Stimulated activated CD4-positive, alpha-beta T cell treated with anti-CD3 and anti-CD28 coated beads, Interleukin-1b, Interleukin-23, amount 100 ng/mL, for 4 hours (primary cell): ENCODE measurements around the gene EFNB3.

Experiments
- DNase-seq, 2 donors: peaks; one replicate each; pipeline ENCODE4 v3.0.0-alpha.2; 2020; ENCODE audit warnings: low read depth in 2 of 2

EFNB3 gene

GRCh38 chr17:7704601-7705268 lies at the start of gene EFNB3:
Gene EFNB3 (plus strand): TSS chr17:7705202. CDS start chr17:7705599, 397 bp downstream.
- peak in 1 of 2 donors; percentile 18 for DNase-seq

- DNase-seq = no peak
Observed at GRCh38 chr17:7655541-7655840, 49.5 kb upstream of the EFNB3 start.

DNA sequence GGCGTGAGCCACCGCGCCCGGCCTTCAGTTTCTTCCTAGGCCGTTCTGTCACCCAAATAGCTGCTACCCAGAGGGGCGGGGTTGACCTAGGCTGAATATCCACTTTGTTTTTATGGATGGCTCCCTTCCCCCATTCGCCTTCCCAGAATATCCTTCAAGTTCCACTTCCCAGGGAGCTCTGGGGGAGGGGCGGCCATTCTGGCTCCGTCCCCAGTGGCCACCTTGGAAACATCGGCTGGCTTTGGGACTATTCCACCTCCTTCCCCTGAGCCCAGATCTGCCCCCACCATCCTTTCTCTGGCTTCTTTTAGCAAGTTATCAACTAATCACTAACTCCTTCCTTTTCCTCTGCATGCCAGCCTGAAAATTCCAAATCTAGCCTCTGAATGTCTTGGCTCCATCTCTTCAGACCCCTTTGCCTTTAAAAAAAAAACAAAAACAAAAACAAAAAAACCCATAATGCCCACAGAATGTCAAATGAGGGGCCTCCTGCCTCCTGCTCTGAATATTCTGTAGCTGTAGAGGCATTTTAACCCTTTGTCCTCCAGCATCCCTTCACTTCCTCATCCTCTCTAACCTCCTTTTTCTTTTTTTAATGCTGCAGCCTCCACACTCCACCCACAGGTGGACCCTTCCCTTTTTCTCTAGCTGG lies 47.9 kb upstream of the EFNB3 start:
- DNase-seq = no peak

GRCh38 chr17:7667656-7668406 lies 37.2 kb upstream of the EFNB3 start:
- no peak for DNase-seq

DNA sequence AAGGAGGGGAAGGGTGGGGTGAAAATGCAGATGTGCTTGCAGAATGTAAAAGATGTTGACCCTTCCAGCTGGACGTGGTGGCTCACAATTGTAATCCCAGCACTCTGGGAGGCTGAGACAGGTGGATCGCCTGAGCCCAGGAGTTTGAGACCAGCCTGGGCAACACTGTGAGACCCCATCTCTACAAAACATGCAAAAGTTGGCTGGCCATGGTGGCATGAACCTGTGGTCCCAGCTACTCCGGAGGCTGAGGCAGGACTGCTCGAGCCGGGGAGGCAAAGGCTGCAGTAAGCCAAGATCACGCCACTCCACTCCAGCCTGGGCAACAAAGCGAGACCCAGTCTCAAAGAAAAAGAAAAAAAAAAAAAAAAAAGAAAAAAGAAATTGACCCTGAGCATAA lies 36.5 kb upstream of the EFNB3 start:
- DNase-seq = no peak

GRCh38 chr17:7673239-7673638 lies 31.8 kb upstream of the EFNB3 start:
- DNase-seq = peak in 1 of 2 donors; percentile 21

DNA sequence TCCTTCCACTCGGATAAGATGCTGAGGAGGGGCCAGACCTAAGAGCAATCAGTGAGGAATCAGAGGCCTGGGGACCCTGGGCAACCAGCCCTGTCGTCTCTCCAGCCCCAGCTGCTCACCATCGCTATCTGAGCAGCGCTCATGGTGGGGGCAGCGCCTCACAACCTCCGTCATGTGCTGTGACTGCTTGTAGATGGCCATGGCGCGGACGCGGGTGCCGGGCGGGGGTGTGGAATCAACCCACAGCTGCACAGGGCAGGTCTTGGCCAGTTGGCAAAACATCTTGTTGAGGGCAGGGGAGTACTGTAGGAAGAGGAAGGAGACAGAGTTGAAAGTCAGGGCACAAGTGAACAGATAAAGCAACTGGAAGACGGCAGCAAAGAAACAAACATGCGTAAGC lies 30.1 kb upstream of the EFNB3 start:
- no peak for DNase-seq

DNA sequence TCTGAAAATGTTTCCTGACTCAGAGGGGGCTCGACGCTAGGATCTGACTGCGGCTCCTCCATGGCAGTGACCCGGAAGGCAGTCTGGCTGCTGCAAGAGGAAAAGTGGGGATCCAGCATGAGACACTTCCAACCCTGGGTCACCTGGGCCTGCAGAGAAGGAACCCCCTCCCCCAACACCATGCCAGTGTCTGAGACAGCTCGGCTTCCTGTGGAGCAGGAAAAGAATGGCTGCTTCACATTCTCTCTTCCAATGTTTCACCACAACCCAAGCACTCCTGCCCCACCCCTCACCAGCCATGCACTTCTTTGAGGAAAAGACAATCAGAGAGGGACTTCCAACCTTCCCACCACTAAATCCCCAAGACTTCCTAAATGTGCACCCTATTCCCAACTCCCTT lies 28.5 kb upstream of the EFNB3 start:
- no peak for DNase-seq

DNA sequence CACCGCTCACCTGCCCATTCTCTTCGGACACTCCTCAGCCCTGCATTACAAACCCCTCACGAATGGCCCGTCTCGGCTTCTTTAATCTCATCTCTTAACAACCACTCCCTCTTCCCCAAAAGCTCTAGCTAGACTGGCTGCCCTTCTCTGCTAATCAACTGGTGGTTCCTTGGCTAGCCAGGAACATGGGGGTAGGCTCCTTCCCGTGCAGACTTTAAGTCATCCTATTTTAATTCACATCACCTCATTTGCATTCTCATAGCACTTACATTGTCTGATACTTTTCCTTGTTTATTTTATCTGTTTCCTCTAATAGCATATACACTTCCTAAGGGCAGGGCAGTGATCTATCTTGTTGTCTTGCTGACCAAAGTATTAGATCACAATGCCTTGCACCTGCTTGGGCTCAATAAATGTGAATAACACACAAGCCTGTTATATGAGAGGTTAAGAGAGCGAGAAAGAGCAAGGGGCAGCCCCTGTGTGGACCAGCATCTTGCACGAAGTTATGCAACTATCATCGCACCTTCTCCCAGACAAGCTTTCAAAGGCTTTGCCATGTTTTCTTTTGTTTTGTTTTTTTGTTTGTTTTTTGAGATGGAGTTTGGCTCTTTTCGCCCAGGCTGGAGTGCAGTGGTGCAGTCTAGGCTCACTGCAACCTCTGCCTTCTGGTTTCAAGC lies 27.5 kb upstream of the EFNB3 start:
- no peak for DNase-seq

- DNase-seq = no peak
Observed at GRCh38 chr17:7684851-7685532, 20.0 kb upstream of the EFNB3 start.

GRCh38 chr17:7685533-7686221 lies 19.3 kb upstream of the EFNB3 start:
- peak; percentile 71 to 78 for DNase-seq

GRCh38 chr17:7686222-7687071 lies 18.6 kb upstream of the EFNB3 start:
- DNase-seq = peak; percentile 61 to 62

DNA sequence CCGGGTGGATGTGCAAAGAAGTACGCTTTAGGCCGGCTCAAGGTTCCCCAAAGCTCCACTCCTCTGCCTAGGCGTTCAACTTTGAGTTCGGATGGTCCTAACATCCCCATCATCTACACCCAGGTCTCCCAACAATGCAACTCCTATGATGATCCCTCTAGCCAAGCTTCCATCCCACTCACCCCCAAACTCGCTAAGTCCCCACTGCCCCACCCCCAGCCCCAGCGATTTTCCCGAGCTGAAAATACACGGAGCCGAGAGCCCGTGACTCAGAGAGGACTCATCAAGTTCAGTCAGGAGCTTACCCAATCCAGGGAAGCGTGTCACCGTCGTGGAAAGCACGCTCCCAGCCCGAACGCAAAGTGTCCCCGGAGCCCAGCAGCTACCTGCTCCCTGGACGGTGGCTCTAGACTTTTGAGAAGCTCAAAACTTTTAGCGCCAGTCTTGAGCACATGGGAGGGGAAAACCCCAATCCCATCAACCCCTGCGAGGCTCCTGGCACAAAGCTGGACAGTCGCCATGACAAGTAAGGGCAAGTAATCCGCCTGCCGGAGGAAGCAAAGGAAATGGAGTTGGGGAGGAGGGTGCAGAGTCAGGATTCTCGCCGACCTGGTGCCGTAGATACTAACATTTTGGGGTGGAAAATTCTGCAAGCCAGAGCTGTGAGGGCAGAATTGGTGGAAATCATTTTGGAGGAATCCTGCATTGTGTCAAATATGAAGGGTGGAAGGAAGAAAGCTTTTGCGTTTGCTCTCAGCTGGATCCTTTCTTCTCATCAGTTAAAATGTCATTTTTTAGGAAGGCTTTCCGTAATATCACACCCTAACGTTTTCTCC lies 17.7 kb upstream of the EFNB3 start, which contains the start of gene TP53:
Gene TP53, minus strand, starts transcription at position 419 of the 836 bp plus-strand sequence. CDS start 10,896 bp downstream, outside the sequence.
- DNase-seq = peak; percentile 69 to 77

DNA sequence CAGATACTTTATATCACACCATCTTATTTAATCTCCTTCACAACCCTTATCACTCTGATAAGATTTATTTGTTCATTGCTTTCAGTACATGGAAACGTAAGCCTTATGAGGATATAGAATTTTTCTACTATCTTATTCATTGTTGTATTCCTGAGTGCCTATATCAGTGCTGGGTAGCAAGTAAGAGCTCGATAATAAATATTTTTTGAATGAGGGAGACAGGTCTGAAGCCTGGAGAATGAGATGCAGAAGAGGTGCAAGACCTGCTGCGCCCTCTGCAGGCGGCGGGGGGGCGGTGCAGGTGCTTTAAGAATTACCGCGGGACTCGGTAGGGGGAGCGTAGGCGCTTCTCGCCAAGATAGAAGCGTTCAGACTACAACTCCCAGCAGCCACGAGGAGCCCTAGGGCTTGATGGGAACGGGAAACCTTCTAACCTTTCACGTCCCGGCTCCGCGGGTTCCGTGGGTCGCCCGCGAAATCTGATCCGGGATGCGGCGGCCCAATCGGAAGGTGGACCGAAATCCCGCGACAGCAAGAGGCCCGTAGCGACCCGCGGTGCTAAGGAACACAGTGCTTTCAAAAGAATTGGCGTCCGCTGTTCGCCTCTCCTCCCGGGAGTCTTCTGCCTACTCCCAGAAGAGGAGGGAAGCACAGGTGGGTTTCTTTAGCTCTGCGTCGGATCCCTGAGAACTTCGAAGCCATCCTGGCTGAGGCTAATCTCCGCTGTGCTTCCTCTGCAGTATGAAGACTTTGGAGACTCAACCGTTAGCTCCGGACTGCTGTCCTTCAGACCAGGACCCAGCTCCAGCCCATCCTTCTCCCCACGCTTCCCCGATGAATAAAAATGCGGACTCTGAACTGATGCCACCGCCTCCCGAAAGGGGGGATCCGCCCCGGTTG lies 16.8 kb upstream of the EFNB3 start, which contains the start of gene WRAP53:
Gene WRAP53, plus strand, starts transcription at position 570 of the 900 bp plus-strand sequence. Its CDS starts 172 bp downstream, at position 742.
- DNase-seq = peak; percentile 91 to 96

- no peak for DNase-seq
Observed at GRCh38 chr17:7688808-7689316, 16.1 kb upstream of the EFNB3 start.

DNA sequence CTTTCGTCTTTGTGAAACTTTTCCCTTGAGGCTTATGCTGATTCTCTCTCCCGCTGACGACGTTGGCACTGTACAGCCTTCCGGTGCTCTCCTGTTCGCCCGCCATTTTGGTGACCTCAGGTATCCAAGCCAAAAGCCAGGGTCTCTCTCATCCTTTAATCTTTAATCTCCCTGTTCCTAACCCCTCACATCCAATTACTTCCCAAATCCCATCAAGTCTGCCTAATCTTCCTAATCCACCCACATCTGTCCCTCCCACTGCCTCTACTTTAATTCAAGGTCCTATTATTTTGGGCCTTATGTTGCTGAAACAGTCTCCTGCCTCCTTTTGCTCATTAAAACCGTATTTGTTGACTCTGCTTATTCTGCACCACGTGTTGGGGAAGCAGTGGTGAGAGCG lies 9.4 kb upstream of the EFNB3 start:
- DNase-seq = no peak

- no peak for DNase-seq
Observed at GRCh38 chr17:7697828-7698588, 7.0 kb upstream of the EFNB3 start.
